GM18517 (cell line): ENCODE results near the gene EFCAB9.
"Not testable (repeated sequence)": the region's sequence is repeated elsewhere in the genome, so short reads cannot be mapped to it uniquely, and the experiment has no call there.

Experiments used
- ATAC-seq: cut with Tn5 transposase; IDR thresholded peaks from one replicate; pipeline ENCODE4 v1.9.1; 2021; ENCODE audit warnings: mild to moderate bottlenecking, moderate library complexity; ENCODE audit not compliant: unreplicated experiment

EFCAB9 gene

DNA sequence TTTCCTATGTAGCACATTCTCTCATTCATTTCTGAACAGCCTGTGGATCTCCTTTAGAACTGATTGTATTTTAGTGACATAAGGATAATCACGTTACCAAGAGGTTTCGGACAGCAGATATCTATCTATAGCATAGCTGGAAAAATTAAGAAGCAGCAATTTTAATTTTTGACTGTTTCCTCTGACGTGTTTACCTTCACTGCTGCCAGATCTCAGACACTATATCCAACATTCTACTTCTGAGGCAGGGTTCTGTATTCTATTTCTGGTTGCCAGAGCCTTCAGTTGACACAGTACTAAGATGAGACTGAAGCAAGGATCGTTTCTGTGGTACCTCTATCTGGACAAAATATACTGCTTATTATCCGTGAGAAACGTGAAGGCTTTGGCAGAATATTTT lies at the start of gene EFCAB9:
Gene EFCAB9 (plus strand): TSS at position 301 of the 400 bp plus-strand sequence. CDS start 1 bp downstream, at position 302.
- ATAC-seq = no peak

DNA sequence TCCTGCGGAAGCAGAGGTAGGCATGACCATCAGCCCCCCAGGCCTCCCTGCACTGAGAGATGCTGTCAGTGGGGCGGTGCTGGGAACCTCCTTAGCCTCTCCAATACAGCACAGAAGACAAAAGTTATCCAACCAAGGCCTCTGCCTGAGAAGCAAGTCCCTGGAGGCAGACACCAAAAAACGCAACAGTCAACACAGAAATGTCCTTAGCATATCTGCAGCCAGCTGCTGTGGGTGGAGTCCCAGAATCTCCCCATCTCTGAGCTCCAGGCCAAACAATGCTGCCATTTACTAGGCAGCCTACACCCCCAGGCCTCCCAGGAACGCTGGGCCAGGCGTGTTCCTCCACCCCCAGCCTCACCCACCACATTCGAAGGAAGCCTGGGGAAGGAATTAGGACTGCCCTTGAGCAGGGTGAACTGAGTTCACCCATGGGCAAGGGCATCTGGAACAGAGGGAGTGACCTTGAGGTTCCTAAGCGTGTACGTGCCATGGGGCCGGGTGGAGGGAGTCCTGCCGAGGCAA lies 49.6 kb upstream of the EFCAB9 start:
- ATAC-seq = no peak

DNA sequence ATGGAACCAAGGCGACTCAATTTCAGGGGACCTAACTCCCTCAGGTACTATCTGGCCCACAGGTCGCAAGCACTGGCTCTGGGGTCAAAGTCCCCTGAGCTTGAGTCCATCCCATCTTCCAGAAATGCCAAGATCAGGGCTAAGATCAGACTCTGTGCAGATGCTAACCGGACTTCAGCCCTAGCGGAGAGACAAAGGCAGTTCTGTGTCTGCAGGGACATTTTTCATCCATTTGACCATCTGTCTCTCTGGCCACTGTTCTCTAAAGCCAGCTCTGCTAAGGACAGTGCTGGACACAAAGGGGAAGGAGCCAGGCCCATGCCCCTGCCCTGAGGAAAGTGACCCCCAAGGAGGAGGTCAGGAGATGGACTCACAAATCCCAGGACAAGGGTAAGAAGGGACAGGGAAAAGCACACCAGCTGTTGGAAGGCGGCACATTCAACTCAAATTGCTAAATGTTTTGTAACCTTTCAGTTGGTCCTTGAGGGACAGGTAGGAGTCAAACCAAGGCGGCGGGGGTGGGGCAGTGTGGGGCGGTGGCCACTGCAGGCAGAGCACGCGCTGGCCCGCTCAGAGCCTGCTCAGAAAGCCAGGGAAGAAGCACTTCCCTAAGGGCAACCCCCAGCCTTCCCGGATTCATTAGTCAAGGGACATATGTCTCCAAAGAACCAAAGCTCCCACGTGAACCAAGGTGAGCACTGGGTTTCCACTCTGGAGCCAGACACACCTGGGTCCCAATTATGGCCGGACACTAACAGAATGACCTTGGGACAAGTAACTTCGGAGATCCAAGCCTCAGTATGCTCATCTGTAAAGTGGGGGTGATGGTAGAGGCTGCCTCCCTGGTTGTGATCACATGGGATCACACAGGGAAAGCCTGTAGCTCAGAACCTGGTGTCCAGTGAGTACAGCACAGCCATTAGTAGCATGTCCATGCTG lies 48.8 kb upstream of the EFCAB9 start:
- ATAC-seq = no peak

DNA sequence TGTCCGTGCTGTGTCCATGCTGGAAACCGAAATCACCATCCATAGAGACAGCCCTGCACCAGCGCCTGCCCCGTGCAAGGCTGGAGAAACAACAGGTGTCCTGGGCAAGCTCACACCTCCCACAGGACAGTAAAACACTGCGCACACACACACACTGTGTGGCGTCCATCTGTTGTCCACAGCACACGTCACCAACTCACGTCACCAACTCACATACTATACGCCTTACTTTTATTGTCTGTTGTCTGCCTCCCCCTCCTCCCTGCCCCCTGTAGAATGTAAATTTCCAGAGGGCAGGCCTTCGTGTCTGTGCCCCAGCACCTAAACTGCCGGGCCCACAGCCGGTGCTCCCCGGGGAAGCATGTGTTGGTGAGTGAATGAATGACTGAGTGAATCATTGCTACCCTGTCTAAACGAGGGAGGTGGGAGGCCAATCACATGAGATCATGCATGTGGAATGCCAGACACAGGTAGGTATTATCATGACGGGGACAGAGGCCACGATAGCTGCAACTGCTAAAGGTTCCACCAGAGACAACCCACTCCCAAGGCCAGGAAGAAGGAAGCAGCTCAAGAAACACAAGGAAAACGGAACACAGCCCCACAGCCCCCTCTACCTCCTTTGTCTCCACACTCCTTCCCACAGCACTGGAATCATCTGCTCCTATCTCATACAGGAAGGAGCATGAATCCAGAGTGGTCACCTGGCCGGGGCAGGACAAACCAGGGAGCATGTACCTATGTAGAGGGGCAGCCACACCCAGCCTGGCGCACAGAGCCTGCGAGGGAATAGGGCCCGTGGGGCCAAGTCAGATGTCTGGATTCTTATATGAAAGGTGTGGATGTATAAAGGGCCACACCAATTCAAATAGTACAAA lies 47.9 kb upstream of the EFCAB9 start:
- no peak for ATAC-seq

DNA sequence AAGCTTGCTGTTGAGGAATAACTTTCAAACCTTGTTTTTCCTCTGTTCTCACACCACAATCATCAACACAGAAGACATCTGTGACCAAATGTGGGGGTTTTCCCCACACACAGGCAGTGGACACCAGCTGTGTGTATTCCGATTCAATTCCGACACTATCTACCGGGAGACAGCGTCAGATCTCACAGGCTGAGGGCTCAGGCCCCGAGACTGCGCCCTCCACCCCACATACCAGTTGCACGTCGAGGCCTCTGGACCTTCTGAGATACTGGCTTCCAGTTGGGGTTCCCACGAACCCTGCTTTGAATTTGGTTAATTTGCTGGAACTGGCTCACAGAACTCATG lies 47.3 kb upstream of the EFCAB9 start:
- ATAC-seq = no peak

DNA sequence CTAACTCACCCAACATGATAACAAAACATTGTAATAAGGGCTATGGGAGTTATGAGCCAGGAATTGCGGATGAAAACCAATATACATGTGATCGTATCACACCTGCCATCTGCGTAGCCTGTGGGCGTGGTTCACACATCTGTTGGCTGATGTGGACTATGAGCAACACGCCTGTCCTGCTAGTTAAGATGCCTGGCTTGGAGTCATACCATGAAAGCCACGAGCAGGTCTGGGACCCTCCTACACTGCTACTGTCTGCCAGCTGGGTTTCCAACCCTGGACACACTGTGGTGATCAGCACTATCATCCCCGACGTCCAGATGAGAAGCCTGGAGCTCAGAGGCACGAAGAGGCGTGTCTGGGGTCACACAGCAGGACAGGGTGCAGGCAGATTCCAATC lies 46.1 kb upstream of the EFCAB9 start:
- no peak for ATAC-seq

DNA sequence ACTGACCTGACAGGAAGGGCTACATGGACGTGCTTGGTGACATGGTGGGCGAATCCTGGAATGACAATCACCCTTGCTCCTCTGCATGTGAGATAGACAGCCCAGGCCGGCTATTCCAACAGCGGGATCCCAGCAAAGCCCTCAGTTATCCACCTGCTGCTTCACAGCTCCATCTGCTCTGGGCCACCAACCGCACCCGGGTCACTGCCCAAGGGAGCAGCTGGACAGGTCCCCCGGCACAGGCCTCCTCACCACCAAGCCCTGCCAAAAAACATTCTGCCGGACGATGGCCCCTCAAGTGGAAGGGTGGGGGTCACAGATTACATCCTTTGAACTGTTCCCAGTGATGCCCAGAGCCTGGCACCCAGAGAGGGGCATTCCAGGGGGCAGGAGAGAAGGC lies 45.6 kb upstream of the EFCAB9 start:
- no peak for ATAC-seq

DNA sequence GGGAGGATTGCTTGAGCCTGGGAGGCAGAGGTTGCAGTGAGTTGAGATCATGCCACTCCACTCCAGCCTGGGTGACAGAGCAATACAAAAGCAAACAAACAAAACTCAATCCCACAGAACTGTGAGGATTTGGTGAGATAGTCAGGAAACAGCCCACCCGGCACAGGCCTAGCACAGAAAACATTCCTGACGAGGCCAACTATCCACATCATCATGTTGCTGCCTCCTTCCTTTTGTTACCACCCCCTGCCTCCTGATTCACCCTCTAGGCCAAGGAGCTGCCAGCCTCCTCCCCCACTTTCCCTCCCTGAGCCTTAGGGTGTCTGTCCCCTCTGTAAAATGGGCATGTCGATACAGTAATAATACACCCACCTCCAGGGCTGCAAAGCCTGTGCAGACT lies 44.9 kb upstream of the EFCAB9 start:
- no peak for ATAC-seq

DNA sequence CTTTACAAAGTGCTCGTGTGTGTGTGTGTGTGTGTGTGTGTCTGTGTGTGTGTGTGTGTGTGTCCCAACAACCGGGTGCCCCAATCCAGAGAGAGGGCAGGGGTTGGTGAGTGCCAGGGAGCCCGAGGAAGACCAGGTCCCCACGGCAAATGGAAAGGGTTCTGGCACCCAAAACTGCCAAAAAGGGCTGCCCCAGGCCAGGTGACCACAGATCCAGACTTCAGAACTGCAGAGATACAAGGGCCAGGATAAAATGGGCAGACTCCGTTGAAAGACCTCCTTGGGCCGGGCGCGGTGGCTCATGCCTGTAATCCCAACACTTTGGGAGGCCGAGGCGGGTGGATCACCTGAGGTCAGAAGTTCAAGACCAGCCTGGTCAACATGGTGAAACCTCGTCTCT lies 44.5 kb upstream of the EFCAB9 start:
- ATAC-seq = not testable (repeated sequence)

DNA sequence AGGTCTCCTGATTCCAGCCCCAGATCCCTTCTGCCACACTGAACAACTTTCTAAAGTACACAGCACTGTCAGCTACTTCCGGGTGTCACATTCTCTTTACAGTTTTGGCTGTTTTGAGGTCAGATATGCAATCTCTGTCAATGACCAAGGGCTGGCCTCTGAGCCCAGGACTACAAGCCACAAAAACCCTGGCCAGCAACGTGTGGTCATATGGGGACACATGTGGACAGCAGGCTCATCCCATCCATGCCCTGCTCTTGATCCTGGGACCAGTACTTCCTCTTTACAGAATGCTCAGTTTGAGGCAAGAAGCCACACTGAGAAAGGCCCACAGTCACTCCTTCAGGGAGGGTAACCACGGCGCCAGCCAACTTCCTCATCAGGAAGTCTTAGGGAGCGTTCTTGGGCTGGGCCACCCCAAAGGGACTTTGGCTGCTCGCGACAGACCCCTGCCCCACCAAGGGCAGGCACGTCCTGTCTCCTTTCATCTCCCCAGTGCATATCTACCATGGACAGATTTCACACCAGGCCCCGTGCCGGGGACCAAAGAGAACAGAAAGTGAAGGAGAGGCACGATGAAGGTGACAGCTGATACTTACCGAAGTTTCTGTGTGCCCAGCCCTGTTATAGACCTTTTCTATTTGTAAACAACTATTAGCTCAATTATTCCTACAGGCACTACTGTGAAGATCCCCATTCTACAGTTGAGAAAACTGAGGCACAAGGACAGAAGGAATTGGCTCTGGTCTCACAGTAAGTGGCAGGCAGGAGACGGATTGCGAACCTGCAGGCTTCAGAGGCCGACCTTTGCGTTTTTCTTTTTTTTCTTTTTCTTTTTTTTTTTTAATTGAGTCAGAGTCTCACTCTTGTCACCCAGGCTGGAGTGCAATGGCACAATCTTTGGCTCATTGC lies 43.2 kb upstream of the EFCAB9 start:
- no peak for ATAC-seq

DNA sequence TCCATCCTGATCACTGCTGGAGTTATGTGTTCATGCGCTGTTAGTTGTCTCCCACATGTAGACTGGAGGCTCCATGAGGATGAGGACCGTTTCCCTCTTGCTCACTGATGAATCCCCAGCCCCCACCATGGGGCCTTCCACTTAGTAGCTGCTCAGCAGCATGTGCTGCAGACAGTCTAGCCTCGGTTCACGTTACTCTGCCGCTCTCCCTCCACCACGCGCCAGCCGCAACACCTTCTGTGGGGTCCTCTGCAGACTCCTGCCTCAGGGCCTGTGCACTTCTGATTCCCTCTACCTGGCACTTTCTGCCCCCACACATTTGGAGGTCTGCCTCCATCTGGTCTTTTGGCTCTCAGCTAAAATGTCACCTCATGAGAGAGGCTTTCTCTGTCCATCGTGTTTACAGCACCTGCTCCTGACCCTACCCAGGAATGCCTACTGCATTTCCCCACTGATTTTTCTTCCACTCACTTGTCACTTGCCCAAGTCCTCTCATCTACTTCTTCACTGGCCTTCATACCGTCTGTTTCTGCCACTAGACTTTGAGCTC lies 42.2 kb upstream of the EFCAB9 start:
- no peak for ATAC-seq

DNA sequence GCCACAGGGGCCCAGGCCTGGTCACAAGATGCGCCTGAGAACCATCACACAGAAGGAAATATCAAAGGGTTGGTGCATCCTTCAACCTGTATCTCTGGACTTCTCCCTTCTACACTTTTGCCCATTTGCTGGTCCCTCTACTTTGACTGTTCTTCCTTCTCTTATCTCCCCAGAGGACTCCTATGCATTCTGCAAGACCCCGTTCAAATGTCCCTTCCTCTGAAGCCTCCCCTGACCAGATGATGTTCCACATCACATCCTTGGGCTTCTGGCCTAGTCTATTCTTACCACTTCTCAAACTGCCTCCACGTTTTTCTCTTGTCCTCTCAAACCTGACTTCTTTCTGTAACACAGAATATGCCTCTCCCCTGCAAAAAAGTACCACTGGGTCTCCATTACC lies 40.3 kb upstream of the EFCAB9 start:
- no peak for ATAC-seq

DNA sequence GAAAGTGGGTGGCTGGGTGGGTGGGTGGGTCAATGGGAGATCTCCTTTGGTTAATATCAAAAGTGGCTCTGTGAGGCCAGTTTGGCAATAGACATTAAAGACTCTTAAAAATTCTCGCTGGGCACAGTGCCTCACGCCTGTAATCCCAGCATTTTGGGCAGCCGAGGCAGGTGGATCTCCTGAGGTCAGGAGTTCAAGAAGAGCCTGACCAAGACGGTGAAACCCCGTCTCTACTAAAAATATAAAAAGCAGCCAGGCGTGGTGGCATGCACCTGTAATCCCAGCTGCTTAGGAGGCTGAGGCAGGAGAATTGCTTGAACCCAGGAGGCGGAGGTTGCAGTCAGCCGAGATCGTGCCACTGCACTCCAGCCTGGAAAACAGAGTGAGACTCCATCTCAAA lies 38.9 kb upstream of the EFCAB9 start:
- peak; percentile 3 for ATAC-seq

DNA sequence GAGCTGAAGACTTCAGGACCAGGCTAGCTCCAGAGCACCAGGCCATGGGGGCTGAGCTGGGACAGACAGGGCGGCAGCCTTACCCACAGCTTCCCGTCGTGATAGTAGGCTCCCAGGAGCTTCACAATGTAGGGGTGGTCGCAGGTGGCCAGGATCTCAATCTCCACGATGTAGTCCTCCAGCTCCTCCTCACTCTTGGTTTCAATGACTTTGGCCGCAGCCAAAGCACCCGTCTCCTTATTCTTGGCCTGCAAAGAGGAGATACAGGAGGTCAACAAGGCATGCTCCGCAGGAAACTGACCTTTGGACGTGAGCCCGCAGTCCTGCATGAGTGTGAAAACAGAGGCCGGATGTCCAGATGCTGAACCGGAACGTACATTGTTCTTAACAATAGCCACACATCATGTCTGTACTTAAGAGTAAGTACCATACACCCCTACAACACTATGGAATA lies 37.4 kb upstream of the EFCAB9 start:
- no peak for ATAC-seq

DNA sequence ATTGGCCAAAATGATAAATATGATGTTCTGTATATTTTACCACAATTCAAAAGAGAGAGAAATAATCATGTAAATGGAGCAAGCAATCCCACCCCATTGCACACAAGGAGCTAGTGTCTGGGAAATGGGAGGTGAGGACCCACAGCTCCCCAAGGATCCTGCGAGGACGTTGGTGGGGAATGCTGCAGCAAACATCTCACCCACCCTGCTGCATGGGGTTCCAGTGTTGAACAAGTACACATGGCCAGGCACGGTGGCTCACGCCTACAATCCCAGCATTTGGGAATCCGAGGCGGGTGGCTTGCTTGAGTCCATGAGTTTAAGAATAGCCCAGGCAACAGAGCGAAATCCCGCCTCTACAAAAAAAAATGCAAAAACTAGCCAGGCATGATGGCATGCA lies 35.0 kb upstream of the EFCAB9 start:
- no peak for ATAC-seq

DNA sequence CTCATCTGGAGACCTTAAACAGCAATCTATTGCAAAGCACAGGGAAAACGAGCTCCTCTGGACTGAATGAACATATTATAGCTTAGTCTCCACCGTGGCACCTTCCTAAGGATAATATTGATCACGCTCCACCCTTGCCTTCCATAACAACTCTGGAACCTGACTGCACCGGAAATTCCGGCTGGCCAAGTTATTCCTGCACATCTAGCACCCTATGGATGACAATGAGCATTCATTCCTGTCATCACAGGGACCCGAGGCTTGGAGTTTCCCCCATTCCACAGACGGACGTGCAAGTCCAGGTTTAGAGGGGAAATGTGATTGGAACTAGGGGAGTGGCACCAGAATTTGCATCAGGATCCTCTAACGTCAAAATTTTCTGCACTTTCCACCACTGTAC lies 33.5 kb upstream of the EFCAB9 start:
- no peak for ATAC-seq

DNA sequence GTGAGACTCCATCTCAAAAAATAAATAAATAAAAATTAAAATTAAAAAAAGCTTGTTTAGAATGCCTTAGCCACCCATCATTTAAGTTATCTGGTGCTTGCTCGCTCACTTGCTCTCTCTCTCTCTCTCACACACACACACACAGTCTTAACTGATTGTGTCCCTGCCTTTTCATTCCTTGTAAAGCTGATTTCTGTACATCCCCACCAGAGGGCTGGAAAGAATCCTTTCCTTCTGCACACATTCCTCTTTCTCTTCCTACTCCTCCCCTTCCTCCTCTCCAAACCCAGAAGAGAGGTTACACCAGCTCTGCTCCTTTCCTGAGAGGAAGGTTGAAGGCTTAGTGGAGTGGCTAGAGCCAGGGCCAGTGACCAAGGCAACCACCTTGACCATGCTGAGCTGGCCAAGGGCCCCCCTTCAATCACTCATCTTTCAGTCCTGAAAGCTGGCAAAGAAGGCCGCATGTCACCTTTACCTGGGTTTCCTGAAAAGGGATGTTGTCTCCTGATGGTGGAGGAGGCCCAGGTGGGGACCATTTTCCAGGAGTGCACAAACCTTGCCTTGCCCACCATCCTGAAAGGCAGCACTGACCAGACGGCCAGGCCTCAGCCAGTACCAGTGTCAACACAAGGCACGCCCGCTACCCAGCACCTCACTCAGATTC lies 31.5 kb upstream of the EFCAB9 start:
- no peak for ATAC-seq

DNA sequence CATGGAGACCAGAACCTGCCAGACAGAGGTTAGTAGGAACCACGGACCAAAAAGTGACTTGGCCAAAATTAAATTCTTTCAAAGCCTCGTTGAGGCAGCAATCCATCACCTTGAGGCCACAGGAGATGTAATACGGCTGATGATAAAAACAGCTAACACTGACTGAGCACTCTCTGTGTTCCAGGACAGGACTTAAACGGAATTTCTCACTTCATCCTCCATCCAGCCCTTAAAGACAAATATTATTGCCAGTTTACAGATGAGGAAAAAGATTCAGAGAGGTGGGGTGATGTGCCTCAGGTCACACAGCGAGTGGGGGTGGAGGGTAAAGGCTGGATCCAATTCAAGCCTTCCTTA lies 31.0 kb upstream of the EFCAB9 start:
- no peak for ATAC-seq

DNA sequence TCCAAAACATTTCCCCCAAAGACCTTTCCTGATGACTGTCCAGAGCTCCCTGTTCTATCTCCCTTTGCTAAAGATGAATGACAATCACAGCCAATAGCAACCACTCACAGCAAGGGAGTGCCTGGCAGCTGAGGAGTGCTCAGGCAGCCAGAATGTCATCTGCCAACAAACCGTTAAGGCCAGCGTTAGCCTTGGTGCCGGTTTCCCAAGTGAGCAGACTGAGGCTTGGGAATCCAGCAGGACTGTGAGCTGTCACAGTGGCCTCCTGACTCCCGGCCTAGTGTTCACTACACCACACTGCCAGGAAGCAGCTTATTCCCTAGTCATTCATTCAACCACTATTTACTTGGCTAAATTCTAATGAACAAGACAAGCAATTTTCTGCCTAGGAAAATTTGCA lies 30.6 kb upstream of the EFCAB9 start:
- no peak for ATAC-seq

DNA sequence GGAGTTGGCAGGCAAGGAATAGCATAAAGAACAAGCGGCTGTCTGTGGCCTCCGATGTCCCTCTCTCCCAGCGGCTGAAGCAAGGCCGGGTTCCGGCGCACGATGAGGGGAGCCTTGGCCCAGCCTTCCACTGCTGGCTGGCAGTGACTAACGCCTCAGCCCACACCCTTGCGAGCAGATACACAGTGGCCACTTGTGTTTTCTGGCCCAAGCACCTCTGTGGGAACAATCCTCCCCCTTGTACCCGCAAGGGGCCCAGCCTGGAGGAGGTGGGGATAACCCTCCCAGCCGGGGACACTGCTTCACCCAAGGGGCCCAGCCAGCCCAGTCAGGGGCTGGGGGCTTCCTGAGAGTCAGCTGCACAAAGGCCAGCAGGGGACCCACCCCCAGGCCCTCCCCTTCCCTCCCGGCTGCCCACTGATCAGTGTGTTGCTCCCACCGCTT lies 29.2 kb upstream of the EFCAB9 start:
- no peak for ATAC-seq
